Stomach (tissue), 4 donors: ENCODE measurements around the gene SDCCAG8.

Experiments used
- CTCF ChIP-seq, 7 experiments: fragments of 450-650 bp in 4 of 7; fragments of 200-600 bp in 3 of 7; sonication (generic) in 3 of 7; IDR thresholded peaks; one replicate each; pipeline ENCODE4 v1.5.1; 2016 to 2019; ENCODE audit warnings: antibody characterized with exemption in 7 of 7, control low read depth in 2 of 7, mild to moderate bottlenecking in 1 of 7
- POLR2A ChIP-seq, 4 donors: fragments of 450-650 bp; IDR thresholded peaks; one replicate each; pipeline ENCODE4 v1.6.1; 2016; ENCODE audit warnings: antibody characterized with exemption in 4 of 4, control low read depth in 2 of 4, mild to moderate bottlenecking in 1 of 4, moderate library complexity in 1 of 4

GRCh38 chr1:243411472-243411871, 155.6 kb downstream of the SDCCAG8 start:
- no peak for TF ChIP-seq CTCF (IDR thresholded peaks at IDR 0.05)
- no peak for TF ChIP-seq POLR2A (IDR thresholded peaks at IDR 0.05)
